Uterus (tissue), 4 donors: ENCODE results near the gene DHRS12. TPM values are rescaled to one million over a fixed set of nuclear protein-coding genes. Genes with fewer than 3 reads are reported as not detected.

ENCODE experiments used
- DNase-seq, 2 donors: peaks; one replicate each; pipeline ENCODE4 v3.0.0-alpha.2; 2019 to 2020
- H3K27ac ChIP-seq, 2 donors: fragments of 200-600 bp; sonication (generic); 1 replicate in 1 of 2; 2 replicates in 1 of 2; pipeline ENCODE4 v1.5.1; 2016 to 2018
- H3K27me3 ChIP-seq, 2 donors: fragments of 200-600 bp; sonication (generic); one replicate each; pipeline ENCODE4 v1.5.1; 2018 to 2019; ENCODE audit warnings: control low read depth in 1 of 2
- H3K36me3 ChIP-seq, 2 donors: fragments of 200-600 bp; sonication (generic); one replicate each; pipeline ENCODE4 v1.5.1; 2019; ENCODE audit warnings: control low read depth in 1 of 2
- H3K4me1 ChIP-seq, 2 donors: fragments of 200-600 bp; sonication (generic); one replicate each; pipeline ENCODE4 v1.5.1; 2018 to 2019; ENCODE audit warnings: control low read depth in 1 of 2
- H3K4me3 ChIP-seq, 2 donors: fragments of 200-600 bp; sonication (generic); 1 replicate in 1 of 2; 2 replicates in 1 of 2; pipeline ENCODE4 v1.5.1; 2018 to 2019; ENCODE audit warnings: mild to moderate bottlenecking in 1 of 2
- H3K9me3 ChIP-seq, 2 donors: fragments of 200-600 bp; sonication (generic); one replicate each; pipeline ENCODE4 v1.5.1; 2019; ENCODE audit warnings: control low read depth in 1 of 2
- POLR2A ChIP-seq, 2 donors: fragments of 450-650 bp; IDR thresholded peaks; one replicate each; pipeline ENCODE4 v1.6.1; 2016; ENCODE audit warnings: antibody characterized with exemption in 2 of 2, mild to moderate bottlenecking in 1 of 2, moderate library complexity in 1 of 2
- intact Hi-C: fragments of 100-400 bp; cut with DNase I; formaldehyde crosslinking; loops from one replicate; pipeline ENCODE4 v1.15.1; 2023; ENCODE audit warnings: low total_unique reads
- total RNA-seq, 4 donors: library from RNA; depleted of rRNA in 3 of 4; stranded (reverse); fragments of >200 nt in 3 of 4; gene quantifications; one replicate each; pipeline versions ENCODE4 v1.1.0 to v1.2.4, GENCODE V29; 2014 to 2023
- TF ChIP-seq, protein P1 (sequence below), 4 experiments: fragments of 200-600 bp in 2 of 4; fragments of 450-650 bp in 2 of 4; sonication (generic) in 2 of 4; IDR thresholded peaks; one replicate each; pipeline ENCODE4 v1.5.1; 2016 to 2019; ENCODE audit warnings: antibody characterized with exemption in 4 of 4, mild to moderate bottlenecking in 2 of 4, moderate library complexity in 1 of 4
- donor health status: DM: yes; HTN: yes; CAD: no.

The DHRS12 gene
- total RNA-seq, 4 donors from 2014 or later, result 5.4 to 18.8 (median 8.5) TPM

DNA sequence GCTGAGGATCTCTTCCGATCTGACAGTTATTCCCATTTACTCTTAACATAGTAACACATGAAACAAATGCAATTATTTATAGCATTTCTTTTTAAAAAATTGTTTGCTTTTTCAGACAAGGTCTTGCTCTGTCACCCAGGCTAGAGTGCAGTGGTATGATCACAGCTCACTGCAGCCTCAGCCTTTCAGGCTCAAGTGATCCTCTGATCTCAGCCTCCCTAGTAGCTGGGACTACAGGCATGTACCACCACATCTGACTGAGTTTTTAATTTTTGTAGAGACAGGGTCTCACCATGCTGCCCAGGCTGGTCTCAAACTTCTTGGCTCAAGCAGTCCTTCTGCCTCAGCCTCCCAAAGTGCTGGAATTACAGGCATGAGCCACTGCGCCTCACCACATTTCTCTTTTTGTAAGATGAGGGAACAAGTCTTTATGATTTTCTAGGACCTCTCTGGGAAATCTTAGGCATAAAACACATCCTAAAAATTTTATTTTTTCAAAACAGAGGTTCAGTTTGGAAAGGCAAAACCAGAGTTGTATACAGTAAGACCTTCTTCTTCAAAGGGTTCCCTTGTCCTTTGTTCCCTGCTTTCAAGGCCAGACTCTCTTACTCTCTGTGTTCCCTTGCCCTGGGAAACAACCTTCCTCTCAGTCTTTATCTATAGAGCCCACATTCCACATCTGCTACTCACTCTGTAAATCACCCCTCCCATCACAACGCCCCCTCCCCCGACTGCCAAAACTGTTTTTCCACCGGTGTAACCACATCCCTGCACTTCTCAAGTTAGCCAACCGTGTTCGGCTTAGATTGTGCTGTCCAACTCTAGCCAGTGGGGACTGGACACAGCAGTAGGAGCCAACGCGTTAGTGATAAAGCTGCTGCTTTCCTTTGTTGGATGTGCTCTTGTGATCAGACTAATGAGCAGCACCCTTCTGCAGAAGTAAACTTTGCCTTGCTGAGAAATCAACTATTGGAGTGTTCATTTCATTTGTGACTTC lies 56.2 kb downstream of the DHRS12 start:
- no peak overlapping the region for H3K4me3 ChIP-seq
- H3K9me3 ChIP-seq, result no peaks in the 10 kb centered on the region
- peaks cover 0 to 5% of the 10 kb centered on the region in 2 donors for H3K4me1 ChIP-seq
- no peaks in the 10 kb centered on the region for H3K27me3 ChIP-seq
- intact Hi-C loops, result no loop called here
- H3K36me3 ChIP-seq, result no peaks in the 10 kb centered on the region
- no peak for DNase-seq
- TF ChIP-seq, protein P1, sequence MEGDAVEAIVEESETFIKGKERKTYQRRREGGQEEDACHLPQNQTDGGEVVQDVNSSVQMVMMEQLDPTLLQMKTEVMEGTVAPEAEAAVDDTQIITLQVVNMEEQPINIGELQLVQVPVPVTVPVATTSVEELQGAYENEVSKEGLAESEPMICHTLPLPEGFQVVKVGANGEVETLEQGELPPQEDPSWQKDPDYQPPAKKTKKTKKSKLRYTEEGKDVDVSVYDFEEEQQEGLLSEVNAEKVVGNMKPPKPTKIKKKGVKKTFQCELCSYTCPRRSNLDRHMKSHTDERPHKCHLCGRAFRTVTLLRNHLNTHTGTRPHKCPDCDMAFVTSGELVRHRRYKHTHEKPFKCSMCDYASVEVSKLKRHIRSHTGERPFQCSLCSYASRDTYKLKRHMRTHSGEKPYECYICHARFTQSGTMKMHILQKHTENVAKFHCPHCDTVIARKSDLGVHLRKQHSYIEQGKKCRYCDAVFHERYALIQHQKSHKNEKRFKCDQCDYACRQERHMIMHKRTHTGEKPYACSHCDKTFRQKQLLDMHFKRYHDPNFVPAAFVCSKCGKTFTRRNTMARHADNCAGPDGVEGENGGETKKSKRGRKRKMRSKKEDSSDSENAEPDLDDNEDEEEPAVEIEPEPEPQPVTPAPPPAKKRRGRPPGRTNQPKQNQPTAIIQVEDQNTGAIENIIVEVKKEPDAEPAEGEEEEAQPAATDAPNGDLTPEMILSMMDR (IDR thresholded peaks at IDR 0.05), result no peak
- TF ChIP-seq POLR2A (IDR thresholded peaks at IDR 0.05), result no peak
- no peak overlapping the region for H3K27ac ChIP-seq

DNA sequence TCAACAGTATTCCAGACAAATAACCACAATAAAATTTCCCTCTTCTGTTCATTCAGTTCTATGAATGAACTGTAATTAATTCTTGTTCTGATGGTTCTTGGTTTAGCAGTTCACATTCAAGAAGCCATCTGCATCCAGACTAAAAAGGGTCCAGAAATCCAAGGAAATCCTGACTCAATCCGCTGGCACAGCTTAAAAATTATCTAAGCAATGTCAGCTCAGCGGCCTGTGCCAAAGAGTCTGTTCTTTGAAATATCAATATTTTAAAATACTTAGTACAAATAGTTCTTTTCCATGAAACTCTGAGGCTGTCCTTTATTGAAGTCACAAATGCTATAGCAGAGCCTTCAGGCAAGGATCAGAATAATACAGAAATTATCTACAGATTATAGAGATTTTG lies 57.2 kb downstream of the DHRS12 start:
- TF ChIP-seq, protein P1 (IDR thresholded peaks at IDR 0.05), result no peak
- no peak for TF ChIP-seq POLR2A (IDR thresholded peaks at IDR 0.05)
- Histone ChIP-seq H3K27ac (no peak overlapping the region), H3K36me3 (no peaks in the 10 kb centered on the region), H3K4me3 (no peak overlapping the region), H3K4me1 (peaks cover 4 to 15% of the 10 kb centered on the region in 2 donors), H3K27me3 (no peaks in the 10 kb centered on the region), H3K9me3 (no peaks in the 10 kb centered on the region)
- intact Hi-C loops, result no loop called here
- DNase-seq, result no peak

DNA sequence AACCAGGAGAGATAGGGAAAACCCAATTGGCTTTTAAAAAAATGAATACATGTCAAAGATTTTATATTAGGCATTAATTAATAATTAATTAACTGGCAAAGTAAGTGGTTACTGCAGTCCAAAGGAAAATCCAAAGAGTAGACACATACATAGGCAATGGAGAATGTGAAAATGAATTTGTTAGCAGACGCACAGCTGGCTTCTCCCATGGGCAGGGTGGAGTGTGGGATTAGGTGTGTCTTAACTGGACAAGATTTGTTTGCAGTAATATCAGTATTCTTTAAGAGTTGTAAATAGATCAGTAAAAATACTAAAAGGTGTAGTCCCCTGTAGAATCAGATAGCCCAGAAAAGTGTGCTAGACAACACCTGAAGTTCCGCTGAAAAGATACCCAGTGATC lies 58.7 kb downstream of the DHRS12 start:
- Histone ChIP-seq H3K4me3 (no peak overlapping the region), H3K9me3 (no peaks in the 10 kb centered on the region), H3K36me3 (no peaks in the 10 kb centered on the region), H3K4me1 (peaks cover 7 to 19% of the 10 kb centered on the region in 2 donors), H3K27ac (no peak overlapping the region), H3K27me3 (no peaks in the 10 kb centered on the region)
- intact Hi-C loops, result no loop called here
- TF ChIP-seq POLR2A (IDR thresholded peaks at IDR 0.05), result no peak
- TF ChIP-seq, protein P1 (IDR thresholded peaks at IDR 0.05), result no peak
- no peak for DNase-seq

DNA sequence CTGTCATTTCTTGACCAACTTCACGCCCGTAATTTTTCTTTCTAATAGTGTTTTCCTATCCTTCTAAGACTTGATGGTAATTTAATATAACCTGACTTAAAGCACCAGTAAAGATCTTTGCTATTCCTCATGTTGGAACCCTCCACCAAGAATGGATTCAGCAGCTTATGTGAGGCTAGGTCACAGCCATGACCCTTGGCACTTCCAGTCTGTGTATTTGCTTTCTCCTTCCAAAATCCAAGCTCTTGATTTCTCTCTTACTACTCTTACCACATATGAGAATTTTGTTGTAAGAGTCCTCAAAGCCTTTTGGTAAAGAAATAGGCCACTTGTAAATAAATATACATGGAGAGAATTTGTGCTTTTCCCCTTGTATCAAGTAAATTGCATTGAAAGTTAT lies 61.4 kb downstream of the DHRS12 start:
- DNase-seq, result no peak
- Histone ChIP-seq H3K27me3 (no peaks in the 10 kb centered on the region), H3K36me3 (no peaks in the 10 kb centered on the region), H3K4me1 (peaks cover 7 to 19% of the 10 kb centered on the region in 2 donors), H3K9me3 (no peaks in the 10 kb centered on the region), H3K27ac (peak overlapping the region; percentile 79 to 86), H3K4me3 (no peak overlapping the region)
- intact Hi-C loops, result no loop called here
- TF ChIP-seq, protein P1 (IDR thresholded peaks at IDR 0.05), result no peak
- no peak for TF ChIP-seq POLR2A (IDR thresholded peaks at IDR 0.05)

DNA sequence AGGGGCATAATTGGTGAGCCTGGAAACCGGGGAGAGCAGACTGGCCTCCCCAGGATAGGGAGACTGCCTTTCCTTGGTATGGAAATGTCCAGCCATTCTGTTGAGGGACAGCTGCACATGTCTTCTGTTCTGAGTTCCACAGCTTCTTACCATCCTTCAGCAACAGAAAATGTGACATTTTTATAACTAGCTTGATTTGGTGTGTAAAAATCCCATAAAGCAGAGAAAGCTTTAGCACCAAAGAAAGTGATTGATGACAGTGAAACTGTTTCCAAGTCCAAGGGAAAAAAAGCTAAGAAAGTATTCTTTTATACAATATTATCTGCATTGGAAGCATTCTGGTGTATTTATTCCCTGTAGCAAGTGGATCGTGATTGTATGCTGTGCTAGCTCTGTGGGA lies 61.9 kb downstream of the DHRS12 start:
- intact Hi-C loops, result no loop called here
- no peaks in the 10 kb centered on the region for H3K9me3 ChIP-seq
- DNase-seq, result no peak
- no peaks in the 10 kb centered on the region for H3K27me3 ChIP-seq
- no peaks in the 10 kb centered on the region for H3K36me3 ChIP-seq
- TF ChIP-seq POLR2A (IDR thresholded peaks at IDR 0.05), result no peak
- TF ChIP-seq, protein P1 (IDR thresholded peaks at IDR 0.05), result no peak
- peak overlapping the region; percentile 79 to 86 for H3K27ac ChIP-seq
- no peak overlapping the region for H3K4me3 ChIP-seq
- peaks cover 7 to 19% of the 10 kb centered on the region in 2 donors for H3K4me1 ChIP-seq
